ENCODE measurements around the gene CCDC127.

- TF ChIP-seq CTCF (IDR thresholded peaks at IDR 0.05) (no peak), POLR2A (IDR thresholded peaks at IDR 0.05) (no peak)
Measured at GRCh38 chr5:225334-225733, 7.4 kb upstream of the CCDC127 start.
